Liver (tissue), 9 donors: ENCODE results near the gene BRSK2. TPM values are rescaled to one million over a fixed set of nuclear protein-coding genes. Genes with fewer than 3 reads are reported as not detected.

ENCODE experiments used
- DNase-seq: peaks from one replicate; pipeline ENCODE4 v3.0.0-alpha.2; 2017; ENCODE audit warnings: low spot score
- H3K27ac ChIP-seq, 2 donors: one replicate each; pipeline ENCODE4 v1.7.0; 2013; ENCODE audit warnings: inconsistent platforms in 2 of 2, low read length in 2 of 2, control low read depth in 1 of 2, low read depth in 1 of 2, mild to moderate bottlenecking in 1 of 2
- H3K27me3 ChIP-seq, 4 donors: one replicate each; pipeline versions ENCODE4 v1.6.1 to v1.7.0; 2013; ENCODE audit warnings: low read length in 3 of 4, inconsistent platforms in 1 of 4, mild to moderate bottlenecking in 1 of 4, moderate library complexity in 1 of 4; ENCODE audit not compliant: control insufficient read depth in 4 of 4, insufficient read depth in 4 of 4
- H3K36me3 ChIP-seq, 4 donors: one replicate each; pipeline versions ENCODE4 v1.6.1 to v1.7.0; 2013; ENCODE audit warnings: low read length in 3 of 4, mild to moderate bottlenecking in 3 of 4, low read depth in 1 of 4, moderate library complexity in 1 of 4; ENCODE audit not compliant: control insufficient read depth in 4 of 4, insufficient read depth in 3 of 4
- H3K4me1 ChIP-seq, 4 donors: one replicate each; pipeline versions ENCODE4 v1.6.1 to v1.7.0; 2013; ENCODE audit warnings: low read length in 3 of 4, mild to moderate bottlenecking in 3 of 4, moderate library complexity in 1 of 4; ENCODE audit not compliant: control insufficient read depth in 4 of 4, insufficient read depth in 4 of 4
- H3K4me3 ChIP-seq, 3 donors: one replicate each; pipeline versions ENCODE4 v1.6.1 to v1.7.0; 2013; ENCODE audit warnings: low read length in 3 of 3, control low read depth in 1 of 3, low read depth in 1 of 3, mild to moderate bottlenecking in 1 of 3
- H3K9ac ChIP-seq, 2 donors: one replicate each; pipeline ENCODE4 v1.7.0; 2013; ENCODE audit warnings: low read length in 2 of 2, mild to moderate bottlenecking in 2 of 2, moderate library complexity in 2 of 2, control low read depth in 1 of 2, low read depth in 1 of 2
- H3K9me3 ChIP-seq, 4 donors: one replicate each; pipeline versions ENCODE4 v1.6.1 to v1.7.0; 2013; ENCODE audit warnings: low read length in 3 of 4; ENCODE audit not compliant: control insufficient read depth in 4 of 4
- EGR1 ChIP-seq, 2 donors: IDR thresholded peaks; 2 replicates each; pipeline ENCODE4 v1.6.1; 2016 to 2018; ENCODE audit warnings: antibody characterized with exemption in 2 of 2, low read depth in 2 of 2
- FOXA1 ChIP-seq: IDR thresholded peaks from 2 replicates; pipeline ENCODE4 v1.6.1; 2016; ENCODE audit warnings: antibody characterized with exemption
- FOXA2 ChIP-seq: IDR thresholded peaks from 2 replicates; pipeline ENCODE4 v1.6.1; 2016; ENCODE audit warnings: antibody characterized with exemption
- GABPA ChIP-seq, 2 donors: IDR thresholded peaks in 1 of 2; conservative IDR thresholded peaks in 1 of 2; 2 replicates each; pipeline ENCODE4 v1.6.1; 2016; ENCODE audit warnings: antibody characterized with exemption in 2 of 2, mild to moderate bottlenecking in 1 of 2, moderate library complexity in 1 of 2
- HNF4A ChIP-seq, 2 donors: conservative IDR thresholded peaks; 2 replicates each; pipeline ENCODE4 v1.6.1; 2016; ENCODE audit warnings: antibody characterized with exemption in 2 of 2, mild to moderate bottlenecking in 2 of 2
- HNF4G ChIP-seq: IDR thresholded peaks from 2 replicates; pipeline ENCODE4 v1.6.1; 2016; ENCODE audit warnings: antibody characterized with exemption
- JUND ChIP-seq, 2 donors: IDR thresholded peaks; 2 replicates each; pipeline ENCODE4 v1.6.1; 2016; ENCODE audit warnings: antibody characterized with exemption in 2 of 2
- RXRA ChIP-seq, 2 donors: IDR thresholded peaks; 2 replicates each; pipeline ENCODE4 v1.6.1; 2017 to 2018; ENCODE audit warnings: antibody characterized with exemption in 2 of 2, mild to moderate bottlenecking in 1 of 2
- SP1 ChIP-seq: IDR thresholded peaks from 2 replicates; pipeline ENCODE4 v1.6.1; 2018; ENCODE audit warnings: antibody characterized with exemption, mild to moderate bottlenecking
- TAF1 ChIP-seq: conservative IDR thresholded peaks from 2 replicates; pipeline ENCODE4 v1.6.1; 2016; ENCODE audit warnings: antibody characterized with exemption, mild to moderate bottlenecking
- YY1 ChIP-seq: IDR thresholded peaks from 2 replicates; pipeline ENCODE4 v1.6.1; 2016; ENCODE audit warnings: antibody characterized with exemption, mild to moderate bottlenecking
- WGBS: extraction: QIAGEN DNeasy Blood & Tissue Kit; methylation state at CpG from one replicate; pipeline ENCODE4 v1.1.7; 2013; 5-methylcytosine and 5-hydroxymethylcytosine counted together
- polyA plus RNA-seq, 2 donors: library from polyadenylated mRNA; stranded (reverse) in 1 of 2; unstranded in 1 of 2; fragments of 200-250 nt in 1 of 2; fragments of >200 nt in 1 of 2; fragmentation: Nextera tagmentation in 1 of 2; extraction: Ambion mirVana in 1 of 2; gene quantifications; one replicate each; pipeline versions ENCODE4 v1.2.1 to v1.2.3, GENCODE V29; 2013 to 2015
- total RNA-seq, 2 donors: library from RNA; depleted of rRNA; stranded (reverse); fragments of >200 nt; gene quantifications; one replicate each; pipeline ENCODE4 v1.2.3, GENCODE V29; 2014
- TF ChIP-seq, protein P1 (sequence below): fragments of 150-350 bp; IDR thresholded peaks from 2 replicates; pipeline ENCODE4 v1.5.1; 2017; ENCODE audit warnings: improper control_type of control experiment, low read depth, low read length; ENCODE audit not compliant: missing input control
- TF ChIP-seq, protein P2 (sequence below): IDR thresholded peaks from 2 replicates; pipeline ENCODE4 v1.6.1; 2016; ENCODE audit warnings: antibody characterized with exemption
- TF ChIP-seq, protein P3 (sequence below): IDR thresholded peaks from 2 replicates; pipeline ENCODE4 v1.6.1; 2016; ENCODE audit warnings: antibody characterized with exemption, mild to moderate bottlenecking
- TF ChIP-seq, protein P4 (sequence below): IDR thresholded peaks from 2 replicates; pipeline ENCODE4 v1.6.1; 2016; ENCODE audit warnings: antibody characterized with exemption
- TF ChIP-seq, protein P5 (sequence below): IDR thresholded peaks from 2 replicates; pipeline ENCODE4 v1.6.1; 2016; ENCODE audit warnings: antibody characterized with exemption
- donor health status: healthy.
- donor health status: healthy.
- donor health status: healthy.
- donor health status: healthy.
- donor health status: healthy.

The BRSK2 gene
- total and polyA plus RNA-seq, 4 donors, result 0.05 to 0.17 TPM; not detected in 2

DNA sequence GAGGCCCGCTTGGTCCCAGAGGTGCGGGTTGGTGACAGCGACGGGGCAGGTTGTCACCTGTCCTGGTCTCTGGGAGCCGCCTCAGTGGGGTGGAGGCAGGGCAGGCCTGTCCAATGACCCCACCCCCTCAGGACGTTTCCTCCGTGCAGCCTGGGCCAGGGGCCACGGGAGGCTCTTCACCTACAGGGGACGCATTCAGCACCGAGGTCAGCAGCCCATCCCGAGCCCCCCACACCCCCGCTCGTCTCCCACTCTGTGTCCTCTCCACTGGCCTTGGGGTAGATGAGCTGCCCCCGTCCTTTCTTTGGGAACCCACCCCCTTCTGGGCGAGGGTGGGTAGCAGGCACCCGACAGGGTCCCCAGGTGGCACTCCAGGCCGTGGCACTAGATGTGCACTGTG lies 35.7 kb downstream of the BRSK2 start (continued):
- no peak for TF ChIP-seq JUND (IDR thresholded peaks at IDR 0.05)
- TF ChIP-seq GABPA (IDR thresholded peaks at IDR 0.05 in 1 of 2, conservative IDR thresholded peaks at IDR 0.05 in 1 of 2), result no peak
- TF ChIP-seq EGR1 (IDR thresholded peaks at IDR 0.05; ENCODE audit: low read depth in 2 of 2), result no peak

DNA sequence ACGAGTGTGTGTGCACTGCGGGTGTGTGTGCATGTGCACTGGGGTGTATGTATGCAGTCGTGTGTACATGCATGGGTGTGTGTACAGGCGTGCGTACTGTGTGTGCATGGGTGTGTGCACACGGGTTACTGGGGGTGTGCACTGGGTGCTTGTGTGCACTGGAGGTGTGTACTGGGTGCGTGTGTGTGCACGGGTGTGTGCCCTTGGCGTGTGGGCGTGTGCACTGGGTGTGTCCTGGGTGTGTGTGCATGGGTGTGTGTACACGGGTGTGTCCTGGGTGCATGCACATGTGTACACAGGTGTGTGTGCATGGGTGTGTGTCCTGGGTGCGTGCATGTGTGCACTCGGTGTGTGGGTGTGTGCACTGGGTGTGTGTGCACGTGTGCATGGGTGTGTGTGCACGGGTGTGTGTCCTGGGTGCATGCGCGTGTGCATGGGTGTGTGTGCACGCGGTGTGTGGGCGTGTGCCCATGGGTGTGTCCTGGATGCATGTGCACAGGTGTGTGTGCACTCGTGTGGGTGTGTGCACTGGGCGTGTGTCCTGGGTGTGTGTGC lies 39.1 kb downstream of the BRSK2 start:
- no peak for DNase-seq
- WGBS, result 91% methylated on average over 22 of the region's 22 CpGs

DNA sequence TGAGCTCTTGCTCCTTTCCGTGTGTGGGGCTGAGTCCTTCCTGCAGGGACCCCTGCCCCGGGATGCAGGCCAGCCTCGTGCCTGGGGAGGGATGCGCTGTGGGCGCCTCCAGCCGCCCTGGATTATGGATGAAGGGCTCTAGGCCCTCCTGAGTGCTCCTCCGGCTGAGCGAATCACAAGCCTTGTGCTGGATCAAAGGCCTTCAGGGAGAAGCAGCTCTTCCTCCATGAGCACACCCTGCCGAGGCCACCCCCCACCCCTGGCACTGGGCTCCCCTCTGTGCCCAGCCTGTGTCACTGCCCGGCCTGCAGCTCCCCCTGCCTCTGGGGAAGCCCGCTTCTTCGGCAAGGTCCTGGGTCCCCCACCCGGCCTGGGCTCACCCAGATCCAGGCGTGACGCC lies 43.8 kb downstream of the BRSK2 start:
- H3K27ac ChIP-seq, result no peak overlapping the region
- no peaks in the 10 kb centered on the region for H3K9me3 ChIP-seq
- H3K27me3 ChIP-seq, result peaks cover 0 to 12% (median 2%) of the 10 kb centered on the region in 4 donors
- WGBS, result 86% methylated on average over 15 of the region's 15 CpGs
- no peaks in the 10 kb centered on the region for H3K36me3 ChIP-seq
- DNase-seq, result no peak
- H3K9ac ChIP-seq, result no peak overlapping the region
- no peak overlapping the region for H3K4me3 ChIP-seq
- TF ChIP-seq, protein P1, sequence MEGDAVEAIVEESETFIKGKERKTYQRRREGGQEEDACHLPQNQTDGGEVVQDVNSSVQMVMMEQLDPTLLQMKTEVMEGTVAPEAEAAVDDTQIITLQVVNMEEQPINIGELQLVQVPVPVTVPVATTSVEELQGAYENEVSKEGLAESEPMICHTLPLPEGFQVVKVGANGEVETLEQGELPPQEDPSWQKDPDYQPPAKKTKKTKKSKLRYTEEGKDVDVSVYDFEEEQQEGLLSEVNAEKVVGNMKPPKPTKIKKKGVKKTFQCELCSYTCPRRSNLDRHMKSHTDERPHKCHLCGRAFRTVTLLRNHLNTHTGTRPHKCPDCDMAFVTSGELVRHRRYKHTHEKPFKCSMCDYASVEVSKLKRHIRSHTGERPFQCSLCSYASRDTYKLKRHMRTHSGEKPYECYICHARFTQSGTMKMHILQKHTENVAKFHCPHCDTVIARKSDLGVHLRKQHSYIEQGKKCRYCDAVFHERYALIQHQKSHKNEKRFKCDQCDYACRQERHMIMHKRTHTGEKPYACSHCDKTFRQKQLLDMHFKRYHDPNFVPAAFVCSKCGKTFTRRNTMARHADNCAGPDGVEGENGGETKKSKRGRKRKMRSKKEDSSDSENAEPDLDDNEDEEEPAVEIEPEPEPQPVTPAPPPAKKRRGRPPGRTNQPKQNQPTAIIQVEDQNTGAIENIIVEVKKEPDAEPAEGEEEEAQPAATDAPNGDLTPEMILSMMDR, result no peak
- TF ChIP-seq SP1 (no peak), GABPA (IDR thresholded peaks at IDR 0.05 in 1 of 2, conservative IDR thresholded peaks at IDR 0.05 in 1 of 2) (no peak)
- H3K4me1 ChIP-seq, result no peaks in the 10 kb centered on the region

More for the DNA sequence above, 39.1 kb downstream of the BRSK2 start:
- Histone ChIP-seq H3K36me3 (no peaks in the 10 kb centered on the region), H3K4me3 (no peak overlapping the region), H3K27ac (no peak overlapping the region), H3K27me3 (peaks cover 0 to 3% (median 0%) of the 10 kb centered on the region in 4 donors), H3K4me1 (no peaks in the 10 kb centered on the region), H3K9me3 (no peaks in the 10 kb centered on the region), H3K9ac (no peak overlapping the region)
- TF ChIP-seq JUND (IDR thresholded peaks at IDR 0.05) (no peak), TAF1 (no peak)

DNA sequence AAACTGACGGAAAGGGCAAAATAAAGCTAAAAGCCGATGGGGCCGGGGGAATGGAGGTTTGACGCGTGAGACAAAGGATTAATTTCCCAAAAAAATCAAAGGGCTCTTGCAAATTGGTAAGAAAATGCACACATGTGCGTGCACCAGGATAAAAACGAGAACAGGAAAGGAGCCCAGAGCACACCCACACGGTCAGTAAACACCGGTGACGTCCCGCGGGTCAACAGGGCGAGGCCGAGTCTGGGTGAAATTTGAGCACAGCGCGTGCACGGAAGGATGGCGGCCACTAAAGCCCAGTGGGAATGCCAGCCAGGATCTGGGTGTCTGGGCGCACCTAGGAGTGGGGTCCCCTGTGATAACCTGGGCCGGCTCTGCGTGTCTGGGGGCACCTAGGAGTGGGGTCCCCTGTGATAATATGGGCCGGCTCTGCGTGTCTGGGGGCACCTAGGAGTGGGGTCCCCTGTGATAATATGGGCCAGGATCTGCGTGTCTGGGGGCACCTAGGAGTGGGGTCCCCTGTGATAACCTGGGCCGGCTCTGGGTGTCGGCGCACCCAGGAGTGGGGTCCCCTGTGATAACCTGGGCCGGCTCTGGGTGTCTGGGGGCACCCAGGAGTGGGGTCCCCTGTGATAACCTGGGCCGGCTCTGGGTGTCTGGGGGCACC lies 44.4 kb downstream of the BRSK2 start:
- no peaks in the 10 kb centered on the region for H3K4me1 ChIP-seq
- H3K4me3 ChIP-seq, result no peak overlapping the region
- no peaks in the 10 kb centered on the region for H3K36me3 ChIP-seq
- 79% methylated on average over 29 of the region's 29 CpGs for WGBS
- no peak overlapping the region for H3K27ac ChIP-seq
- H3K9me3 ChIP-seq, result no peaks in the 10 kb centered on the region
- DNase-seq, result no peak
- H3K27me3 ChIP-seq, result peaks cover 0 to 12% (median 2%) of the 10 kb centered on the region in 4 donors
- TF ChIP-seq HNF4A (conservative IDR thresholded peaks at IDR 0.05) (no peak), SP1 (no peak), FOXA1 (no peak), JUND (IDR thresholded peaks at IDR 0.05) (no peak), HNF4G (no peak), RXRA (IDR thresholded peaks at IDR 0.05) (no peak), TAF1 (no peak), FOXA2 (no peak), YY1 (no peak), EGR1 (IDR thresholded peaks at IDR 0.05; ENCODE audit: low read depth in 2 of 2) (no peak), GABPA (IDR thresholded peaks at IDR 0.05 in 1 of 2, conservative IDR thresholded peaks at IDR 0.05 in 1 of 2) (no peak)
- TF ChIP-seq, protein P2, sequence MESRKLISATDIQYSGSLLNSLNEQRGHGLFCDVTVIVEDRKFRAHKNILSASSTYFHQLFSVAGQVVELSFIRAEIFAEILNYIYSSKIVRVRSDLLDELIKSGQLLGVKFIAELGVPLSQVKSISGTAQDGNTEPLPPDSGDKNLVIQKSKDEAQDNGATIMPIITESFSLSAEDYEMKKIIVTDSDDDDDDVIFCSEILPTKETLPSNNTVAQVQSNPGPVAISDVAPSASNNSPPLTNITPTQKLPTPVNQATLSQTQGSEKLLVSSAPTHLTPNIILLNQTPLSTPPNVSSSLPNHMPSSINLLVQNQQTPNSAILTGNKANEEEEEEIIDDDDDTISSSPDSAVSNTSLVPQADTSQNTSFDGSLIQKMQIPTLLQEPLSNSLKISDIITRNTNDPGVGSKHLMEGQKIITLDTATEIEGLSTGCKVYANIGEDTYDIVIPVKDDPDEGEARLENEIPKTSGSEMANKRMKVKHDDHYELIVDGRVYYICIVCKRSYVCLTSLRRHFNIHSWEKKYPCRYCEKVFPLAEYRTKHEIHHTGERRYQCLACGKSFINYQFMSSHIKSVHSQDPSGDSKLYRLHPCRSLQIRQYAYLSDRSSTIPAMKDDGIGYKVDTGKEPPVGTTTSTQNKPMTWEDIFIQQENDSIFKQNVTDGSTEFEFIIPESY, result no peak
- TF ChIP-seq, protein P3, sequence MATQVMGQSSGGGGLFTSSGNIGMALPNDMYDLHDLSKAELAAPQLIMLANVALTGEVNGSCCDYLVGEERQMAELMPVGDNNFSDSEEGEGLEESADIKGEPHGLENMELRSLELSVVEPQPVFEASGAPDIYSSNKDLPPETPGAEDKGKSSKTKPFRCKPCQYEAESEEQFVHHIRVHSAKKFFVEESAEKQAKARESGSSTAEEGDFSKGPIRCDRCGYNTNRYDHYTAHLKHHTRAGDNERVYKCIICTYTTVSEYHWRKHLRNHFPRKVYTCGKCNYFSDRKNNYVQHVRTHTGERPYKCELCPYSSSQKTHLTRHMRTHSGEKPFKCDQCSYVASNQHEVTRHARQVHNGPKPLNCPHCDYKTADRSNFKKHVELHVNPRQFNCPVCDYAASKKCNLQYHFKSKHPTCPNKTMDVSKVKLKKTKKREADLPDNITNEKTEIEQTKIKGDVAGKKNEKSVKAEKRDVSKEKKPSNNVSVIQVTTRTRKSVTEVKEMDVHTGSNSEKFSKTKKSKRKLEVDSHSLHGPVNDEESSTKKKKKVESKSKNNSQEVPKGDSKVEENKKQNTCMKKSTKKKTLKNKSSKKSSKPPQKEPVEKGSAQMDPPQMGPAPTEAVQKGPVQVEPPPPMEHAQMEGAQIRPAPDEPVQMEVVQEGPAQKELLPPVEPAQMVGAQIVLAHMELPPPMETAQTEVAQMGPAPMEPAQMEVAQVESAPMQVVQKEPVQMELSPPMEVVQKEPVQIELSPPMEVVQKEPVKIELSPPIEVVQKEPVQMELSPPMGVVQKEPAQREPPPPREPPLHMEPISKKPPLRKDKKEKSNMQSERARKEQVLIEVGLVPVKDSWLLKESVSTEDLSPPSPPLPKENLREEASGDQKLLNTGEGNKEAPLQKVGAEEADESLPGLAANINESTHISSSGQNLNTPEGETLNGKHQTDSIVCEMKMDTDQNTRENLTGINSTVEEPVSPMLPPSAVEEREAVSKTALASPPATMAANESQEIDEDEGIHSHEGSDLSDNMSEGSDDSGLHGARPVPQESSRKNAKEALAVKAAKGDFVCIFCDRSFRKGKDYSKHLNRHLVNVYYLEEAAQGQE, result no peak
- TF ChIP-seq, protein P4, sequence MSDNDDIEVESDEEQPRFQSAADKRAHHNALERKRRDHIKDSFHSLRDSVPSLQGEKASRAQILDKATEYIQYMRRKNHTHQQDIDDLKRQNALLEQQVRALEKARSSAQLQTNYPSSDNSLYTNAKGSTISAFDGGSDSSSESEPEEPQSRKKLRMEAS, result no peak
- TF ChIP-seq, protein P5, sequence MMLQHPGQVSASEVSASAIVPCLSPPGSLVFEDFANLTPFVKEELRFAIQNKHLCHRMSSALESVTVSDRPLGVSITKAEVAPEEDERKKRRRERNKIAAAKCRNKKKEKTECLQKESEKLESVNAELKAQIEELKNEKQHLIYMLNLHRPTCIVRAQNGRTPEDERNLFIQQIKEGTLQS, result no peak
- H3K9ac ChIP-seq, result no peak overlapping the region
